GM12878 (cell line): Measurements from ENCODE around the gene CTBP1. TPM values are rescaled to one million over a fixed set of nuclear protein-coding genes. Genes with fewer than 3 reads are reported as not detected.

Source experiments
- CBX5 ChIP-seq: sonication (generic); IDR thresholded peaks from 2 replicates; pipeline ENCODE4 v1.6.1; 2016; ENCODE audit warnings: low read depth, moderate library complexity, mild to moderate bottlenecking, inconsistent platforms
- CREM ChIP-seq: IDR thresholded peaks from 2 replicates; pipeline ENCODE4 v1.6.1; 2014; ENCODE audit warnings: antibody characterized with exemption, low read depth
- E2F8 ChIP-seq: fragments of 450-650 bp; IDR thresholded peaks from 2 replicates; pipeline ENCODE4 v1.6.1; 2018; ENCODE audit warnings: mild to moderate bottlenecking, low read depth, moderate library complexity; ENCODE audit not compliant: partially characterized antibody
- EGR1 ChIP-seq, 2 experiments: IDR thresholded peaks; 1 replicate in 1 of 2; 2 replicates in 1 of 2; pipeline ENCODE4 v1.6.1; 2011 to 2012; ENCODE audit warnings: low read depth in 2 of 2, low read length in 2 of 2, borderline replicate concordance in 1 of 2, mild to moderate bottlenecking in 1 of 2, moderate library complexity in 1 of 2
- ETV6 ChIP-seq, 2 experiments: fragments of 450-650 bp in 1 of 2; IDR thresholded peaks in 1 of 2; conservative IDR thresholded peaks in 1 of 2; 2 replicates each; pipeline ENCODE4 v1.6.1; 2014; ENCODE audit warnings: antibody characterized with exemption in 1 of 2, borderline replicate concordance in 1 of 2, low read depth in 1 of 2, mild to moderate bottlenecking in 1 of 2, moderate library complexity in 1 of 2
- JUND ChIP-seq: IDR thresholded peaks from 2 replicates; pipeline ENCODE4 v1.6.1; 2012; ENCODE audit warnings: low read depth, mild to moderate bottlenecking, low read length, improper control_type of control experiment, moderate library complexity
- KDM1A ChIP-seq: fragments of 200-600 bp; sonication (generic); IDR thresholded peaks from 2 replicates; pipeline ENCODE4 v1.6.1; 2016; ENCODE audit warnings: borderline replicate concordance
- POU2F2 ChIP-seq: IDR thresholded peaks from 3 replicates; pipeline ENCODE4 v1.6.1; 2011; ENCODE audit warnings: low read depth, mild to moderate bottlenecking, low read length, borderline replicate concordance
- SIN3A ChIP-seq: IDR thresholded peaks from 2 replicates; pipeline ENCODE4 v1.6.1; 2012; ENCODE audit warnings: low read depth, low read length, improper control_type of control experiment
- USF2 ChIP-seq: IDR thresholded peaks from 2 replicates; pipeline ENCODE4 v1.6.1; 2011; ENCODE audit warnings: low read depth, low read length, improper control_type of control experiment, borderline replicate concordance
- YY1 ChIP-seq: IDR thresholded peaks from 2 replicates; pipeline ENCODE4 v1.6.1; 2011; ENCODE audit warnings: low read depth, mild to moderate bottlenecking, low read length
- ZBTB11 ChIP-seq: fragments of 450-650 bp; formaldehyde crosslinking; IDR thresholded peaks from 2 replicates; pipeline ENCODE4 v1.5.0; 2022; ENCODE audit warnings: mild to moderate bottlenecking, missing genetic modification characterization
- ZNF217 ChIP-seq: fragments of 450-650 bp; IDR thresholded peaks from 2 replicates; pipeline ENCODE4 v1.6.1; 2017; ENCODE audit warnings: antibody characterized with exemption, mild to moderate bottlenecking
- polyA plus RNA-seq, 11 experiments: library from polyadenylated mRNA; depleted of rRNA in 4 of 11; unstranded in 6 of 11; stranded (reverse) in 5 of 11; fragments of >200 nt; fragmentation: Nextera tagmentation in 4 of 11; fragmentation: Illumina TruSeq in 1 of 11; extraction: Ambion mirVana in 4 of 11; extraction: Trizol in 1 of 11; gene quantifications; 1 replicate in 1 of 11; 2 replicates in 10 of 11; pipeline versions ENCODE4 v1.2.1 to v1.2.3, GENCODE V29; 2011 to 2016; ENCODE audit warnings: inconsistent platforms in 2 of 11, missing spikeins in 2 of 11, low read depth in 1 of 11
- total RNA-seq, 4 experiments: library from RNA; depleted of rRNA in 3 of 4; stranded (reverse); fragments of >200 nt in 3 of 4; fragmentation: Illumina TruSeq in 1 of 4; extraction: Trizol in 1 of 4; gene quantifications; 2 replicates each; pipeline versions ENCODE4 v1.2.1 to v1.2.3, GENCODE V29; 2013 to 2021

The CTBP1 gene
- total and polyA plus RNA-seq, 10 of the 15 experiments (the other 5 are each of a cell fraction or from before 2014, with no cell fraction given): 7.4 to 182 (median 63.1) TPM

- TF ChIP-seq CREM: no peak
- no peak for TF ChIP-seq E2F8
- TF ChIP-seq JUND: no peak
- no peak for TF ChIP-seq ZBTB11 (CRISPR knock-in tag)
- TF ChIP-seq POU2F2: no peak
- TF ChIP-seq YY1: no peak
- TF ChIP-seq EGR1 (IDR thresholded peaks at IDR 0.05; ENCODE audit: borderline replicate concordance in 1 of 2, low read depth in 2 of 2, low read length in 2 of 2): no peak
- TF ChIP-seq SIN3A: no peak
- no peak for TF ChIP-seq ETV6 (conservative IDR thresholded peaks at IDR 0.05 in 1 of 2, IDR thresholded peaks at IDR 0.05 in 1 of 2; ENCODE audit: borderline replicate concordance in 1 of 2, low read depth in 1 of 2)
- no peak for TF ChIP-seq USF2
- TF ChIP-seq CBX5: no peak
- no peak for TF ChIP-seq ZNF217
- TF ChIP-seq KDM1A: no peak
Measured at GRCh38 chr4:1234309-1234695, 14.6 kb downstream of the CTBP1 start (continued).
